ENCODE measurements around the gene TOX3. TPM values are rescaled to one million over a fixed set of nuclear protein-coding genes. Genes with fewer than 3 reads are reported as not detected.
A peak's percentile ranks its signal among the peaks of the same experiment; 100 is the strongest.

The TOX3 gene
- total RNA-seq, 1 donor from 2014 or later, result 7.4 TPM

DNA sequence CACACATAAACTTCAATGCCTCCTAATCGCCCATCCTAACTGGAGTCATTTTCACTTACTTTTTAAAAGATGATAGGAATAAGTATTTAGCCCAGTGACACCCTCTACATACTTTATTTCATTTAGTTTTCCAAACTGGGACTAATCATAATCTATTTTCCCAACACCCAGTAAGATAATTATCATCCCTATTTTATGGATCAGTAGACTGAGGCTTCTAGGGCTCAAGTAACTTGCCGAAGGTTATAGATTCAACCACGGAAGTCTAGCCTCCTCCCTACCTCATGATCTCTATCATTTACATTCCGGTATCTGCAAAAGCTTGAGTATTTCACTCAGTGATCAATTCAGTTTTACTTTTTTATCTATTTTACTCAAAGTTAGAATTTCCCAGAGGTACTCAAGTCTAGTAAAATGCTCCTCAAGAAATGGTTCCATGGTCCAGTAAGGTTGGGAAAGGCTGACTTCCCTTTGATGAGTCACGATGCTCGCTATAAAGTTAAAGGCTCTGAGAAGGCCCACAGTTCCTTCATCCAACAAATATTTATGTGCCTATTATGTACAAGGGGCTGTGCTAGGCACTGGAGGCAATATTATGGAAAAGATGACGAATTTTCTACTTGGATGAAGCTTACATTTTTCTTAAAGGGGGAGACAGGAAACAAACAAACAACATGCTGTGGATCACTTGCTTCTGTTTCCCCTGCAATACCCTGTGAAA, 75.1 kb downstream of the TOX3 start:
- no peaks in the 10 kb centered on the region for H3K27me3 ChIP-seq (ENCODE audit: control insufficient read depth, insufficient read depth, low read length)
- no peak overlapping the region for H3K4me3 ChIP-seq (ENCODE audit: low read depth, low read length)
- H3K36me3 ChIP-seq (ENCODE audit: control insufficient read depth, insufficient read depth, low read length), result no peaks in the 10 kb centered on the region
- TF ChIP-seq, protein P1, sequence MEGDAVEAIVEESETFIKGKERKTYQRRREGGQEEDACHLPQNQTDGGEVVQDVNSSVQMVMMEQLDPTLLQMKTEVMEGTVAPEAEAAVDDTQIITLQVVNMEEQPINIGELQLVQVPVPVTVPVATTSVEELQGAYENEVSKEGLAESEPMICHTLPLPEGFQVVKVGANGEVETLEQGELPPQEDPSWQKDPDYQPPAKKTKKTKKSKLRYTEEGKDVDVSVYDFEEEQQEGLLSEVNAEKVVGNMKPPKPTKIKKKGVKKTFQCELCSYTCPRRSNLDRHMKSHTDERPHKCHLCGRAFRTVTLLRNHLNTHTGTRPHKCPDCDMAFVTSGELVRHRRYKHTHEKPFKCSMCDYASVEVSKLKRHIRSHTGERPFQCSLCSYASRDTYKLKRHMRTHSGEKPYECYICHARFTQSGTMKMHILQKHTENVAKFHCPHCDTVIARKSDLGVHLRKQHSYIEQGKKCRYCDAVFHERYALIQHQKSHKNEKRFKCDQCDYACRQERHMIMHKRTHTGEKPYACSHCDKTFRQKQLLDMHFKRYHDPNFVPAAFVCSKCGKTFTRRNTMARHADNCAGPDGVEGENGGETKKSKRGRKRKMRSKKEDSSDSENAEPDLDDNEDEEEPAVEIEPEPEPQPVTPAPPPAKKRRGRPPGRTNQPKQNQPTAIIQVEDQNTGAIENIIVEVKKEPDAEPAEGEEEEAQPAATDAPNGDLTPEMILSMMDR (IDR thresholded peaks at IDR 0.05; ENCODE audit: insufficient read depth, low read length, poor library complexity, severe bottlenecking), result no peak
- no peak for DNase-seq (ENCODE audit: low read depth)

DNA sequence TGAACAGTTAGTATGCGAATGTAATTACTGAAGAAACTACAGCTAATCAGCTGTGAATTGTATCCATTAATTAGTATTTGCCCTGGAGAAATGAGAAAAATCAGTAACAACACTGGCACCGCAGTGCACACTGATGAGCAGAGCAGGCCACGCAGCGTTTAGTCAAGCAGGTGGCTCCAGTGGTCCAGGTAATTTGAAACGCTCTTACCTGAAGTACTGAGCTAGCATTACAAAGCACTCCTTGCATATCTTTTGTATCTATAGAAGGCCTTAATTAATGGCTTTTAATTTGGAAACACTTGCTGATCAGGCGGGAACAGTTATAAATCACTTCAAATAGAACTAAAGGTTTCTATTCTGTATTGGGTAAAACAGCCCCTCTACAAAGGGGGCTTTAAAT, 76.4 kb downstream of the TOX3 start:
- Histone ChIP-seq H3K36me3 (ENCODE audit: control insufficient read depth, insufficient read depth, low read length) (no peaks in the 10 kb centered on the region), H3K4me3 (ENCODE audit: low read depth, low read length) (no peak overlapping the region), H3K27me3 (ENCODE audit: control insufficient read depth, insufficient read depth, low read length) (no peaks in the 10 kb centered on the region)
- DNase-seq (ENCODE audit: low read depth), result no peak
- TF ChIP-seq, protein P1 (IDR thresholded peaks at IDR 0.05; ENCODE audit: insufficient read depth, low read length, poor library complexity, severe bottlenecking), result no peak

DNA sequence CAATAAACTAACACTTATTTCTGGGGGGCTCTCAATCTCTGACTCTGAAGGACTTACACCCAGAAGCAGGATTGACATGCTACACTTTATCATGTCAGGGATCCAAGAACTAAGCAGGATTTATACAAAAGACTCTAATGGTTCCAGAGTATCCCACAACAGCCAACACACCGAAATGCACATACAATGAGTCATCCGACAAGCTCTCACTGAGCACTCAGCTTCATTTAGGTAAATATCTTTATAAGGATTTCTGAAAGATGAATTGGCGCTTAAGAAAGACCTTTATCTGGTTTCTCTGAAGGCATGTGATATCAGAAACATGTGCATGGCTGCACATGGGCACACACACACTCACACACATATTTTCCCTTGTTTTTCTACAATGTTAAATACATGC, 77.2 kb downstream of the TOX3 start:
- DNase-seq (ENCODE audit: low read depth), result peak; percentile 29
- TF ChIP-seq, protein P1 (IDR thresholded peaks at IDR 0.05; ENCODE audit: insufficient read depth, low read length, poor library complexity, severe bottlenecking), result no peak
- H3K27me3 ChIP-seq (ENCODE audit: control insufficient read depth, insufficient read depth, low read length), result no peaks in the 10 kb centered on the region

DNA sequence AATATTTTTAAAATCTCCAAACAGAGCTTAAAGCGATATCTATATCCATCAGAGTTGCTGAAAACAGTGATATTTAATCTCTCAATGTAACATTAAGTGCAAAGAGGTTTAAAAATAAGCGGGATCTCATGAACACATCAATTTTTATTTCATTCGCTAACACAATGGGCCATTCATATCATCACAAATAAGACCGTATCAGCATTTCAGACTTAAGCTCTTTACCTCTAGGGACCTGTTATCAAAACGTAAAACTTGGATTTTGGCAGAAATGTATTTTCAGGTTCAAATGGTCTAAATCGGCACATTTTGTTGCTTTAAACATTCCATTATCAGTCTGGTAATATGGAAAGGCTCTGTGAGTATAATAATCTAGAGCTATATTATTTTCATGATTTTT, 77.9 kb downstream of the TOX3 start:
- TF ChIP-seq, protein P1 (IDR thresholded peaks at IDR 0.05; ENCODE audit: insufficient read depth, low read length, poor library complexity, severe bottlenecking), result no peak
- Histone ChIP-seq H3K36me3 (ENCODE audit: control insufficient read depth, insufficient read depth, low read length) (no peaks in the 10 kb centered on the region), H3K27me3 (ENCODE audit: control insufficient read depth, insufficient read depth, low read length) (no peaks in the 10 kb centered on the region), H3K4me3 (ENCODE audit: low read depth, low read length) (no peak overlapping the region)
- DNase-seq (ENCODE audit: low read depth), result no peak

More for the DNA sequence above, 77.2 kb downstream of the TOX3 start:
- no peaks in the 10 kb centered on the region for H3K36me3 ChIP-seq (ENCODE audit: control insufficient read depth, insufficient read depth, low read length)
- no peak overlapping the region for H3K4me3 ChIP-seq (ENCODE audit: low read depth, low read length)

DNA sequence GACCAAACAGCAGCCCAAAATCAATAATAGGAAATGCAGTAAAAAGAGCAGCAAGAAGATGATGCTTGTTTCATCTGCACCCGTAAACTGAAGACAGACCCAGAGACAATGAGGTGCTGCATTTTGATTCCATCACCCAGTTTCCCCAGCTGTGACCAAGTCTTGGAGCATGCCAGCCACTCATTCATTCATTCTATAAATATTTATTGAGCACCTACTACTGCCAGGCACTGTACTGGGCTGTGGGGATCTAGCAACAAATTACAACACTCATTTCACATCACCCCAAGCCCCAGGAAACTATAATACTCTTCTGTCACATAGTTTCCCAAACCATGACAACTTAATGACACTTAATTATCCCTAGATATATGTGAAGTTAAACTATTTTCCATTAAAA, 79.2 kb downstream of the TOX3 start:
- TF ChIP-seq, protein P1 (IDR thresholded peaks at IDR 0.05; ENCODE audit: insufficient read depth, low read length, poor library complexity, severe bottlenecking), result no peak
- Histone ChIP-seq H3K36me3 (ENCODE audit: control insufficient read depth, insufficient read depth, low read length) (no peaks in the 10 kb centered on the region), H3K27me3 (ENCODE audit: control insufficient read depth, insufficient read depth, low read length) (no peaks in the 10 kb centered on the region), H3K4me3 (ENCODE audit: low read depth, low read length) (no peak overlapping the region)
- no peak for DNase-seq (ENCODE audit: low read depth)

DNA sequence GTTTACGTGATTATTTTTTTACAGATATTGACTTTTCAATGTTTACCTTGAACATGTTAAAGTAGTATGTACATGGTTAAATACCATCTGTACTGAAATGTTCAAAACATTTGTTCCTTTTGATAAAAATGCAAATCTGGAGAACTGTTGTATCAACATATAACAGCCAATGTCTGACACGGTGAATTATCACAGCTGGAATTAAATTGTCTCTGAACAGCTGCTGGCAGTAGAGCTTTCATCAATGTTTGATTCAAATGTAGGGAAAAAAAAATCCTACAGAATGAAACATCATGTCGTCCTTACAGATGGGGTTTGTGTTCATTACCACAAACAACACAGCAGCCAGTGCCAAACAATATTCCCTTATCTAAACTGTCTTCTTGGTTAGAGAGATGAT, 79.9 kb downstream of the TOX3 start:
- DNase-seq (ENCODE audit: low read depth), result no peak
- Histone ChIP-seq H3K4me3 (ENCODE audit: low read depth, low read length) (no peak overlapping the region), H3K27me3 (ENCODE audit: control insufficient read depth, insufficient read depth, low read length) (no peaks in the 10 kb centered on the region), H3K36me3 (ENCODE audit: control insufficient read depth, insufficient read depth, low read length) (no peaks in the 10 kb centered on the region)
- TF ChIP-seq, protein P1 (IDR thresholded peaks at IDR 0.05; ENCODE audit: insufficient read depth, low read length, poor library complexity, severe bottlenecking), result no peak
